ENCODE results near the gene POMP. TPM values are rescaled to one million over a fixed set of nuclear protein-coding genes. Genes with fewer than 3 reads are reported as not detected.

POMP gene
- total RNA-seq, 2 donors from 2014 or later: 10.6 to 39.9 TPM

DNA sequence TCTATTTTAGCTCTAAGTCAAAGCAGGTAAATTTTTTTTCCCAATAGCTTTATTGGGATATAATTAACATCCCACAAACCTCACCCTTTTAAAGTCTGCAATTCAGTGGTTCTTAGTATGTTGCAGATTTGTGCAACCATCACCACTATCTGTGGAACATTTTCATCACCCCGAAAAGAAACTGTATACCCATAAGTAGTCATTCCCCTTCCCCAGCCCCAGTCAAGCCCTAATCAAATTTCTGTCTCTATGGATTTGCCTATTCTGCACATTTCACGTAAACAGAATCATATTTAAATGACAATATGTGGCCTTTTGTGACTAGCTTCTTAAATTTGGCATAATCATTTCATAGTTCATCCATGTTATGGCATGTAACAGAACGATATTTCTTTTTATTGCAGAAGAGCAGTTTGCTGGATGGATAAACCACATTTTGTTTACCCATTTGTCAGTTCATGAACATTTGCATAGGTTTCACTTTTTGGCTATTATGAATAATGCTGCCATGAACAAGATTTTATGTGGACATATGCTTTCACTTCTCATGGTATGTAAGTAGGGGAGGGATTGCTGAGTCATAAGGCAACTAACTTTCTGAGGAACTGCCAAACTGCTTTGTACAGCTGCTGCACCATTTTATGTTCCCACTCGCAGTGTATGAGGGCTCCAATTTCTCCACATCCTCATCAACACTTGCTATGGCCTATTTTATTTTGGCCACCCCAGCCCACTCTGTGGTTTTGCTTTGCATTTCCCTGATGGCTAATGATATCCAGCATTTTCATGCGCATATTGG, 48.9 kb downstream of the POMP start:
- no peak overlapping the region for H3K4me3 ChIP-seq
- H3K9me3 ChIP-seq: no peaks in the 10 kb centered on the region
- no peaks in the 10 kb centered on the region for H3K36me3 ChIP-seq (replicated peaks in 1 of 2; ENCODE audit: insufficient read depth in 1 of 2, low read depth in 2 of 2)
- intact Hi-C loops (cut with DNase I): no loop called here
- H3K27me3 ChIP-seq: no peaks in the 10 kb centered on the region
- peak in 3 of 4 donors; percentile 41 to 52 (median 49) for DNase-seq
- no peak overlapping the region for H3K27ac ChIP-seq
- ATAC-seq: peak; percentile 68
- no peaks in the 10 kb centered on the region for H3K4me1 ChIP-seq
- TF ChIP-seq POLR2A (IDR thresholded peaks at IDR 0.05): no peak
- TF ChIP-seq CTCF (IDR thresholded peaks at IDR 0.05): no peak
- WGBS, 2 donors: 77 to 82% methylated on average over 5 of the region's 5 CpGs

DNA sequence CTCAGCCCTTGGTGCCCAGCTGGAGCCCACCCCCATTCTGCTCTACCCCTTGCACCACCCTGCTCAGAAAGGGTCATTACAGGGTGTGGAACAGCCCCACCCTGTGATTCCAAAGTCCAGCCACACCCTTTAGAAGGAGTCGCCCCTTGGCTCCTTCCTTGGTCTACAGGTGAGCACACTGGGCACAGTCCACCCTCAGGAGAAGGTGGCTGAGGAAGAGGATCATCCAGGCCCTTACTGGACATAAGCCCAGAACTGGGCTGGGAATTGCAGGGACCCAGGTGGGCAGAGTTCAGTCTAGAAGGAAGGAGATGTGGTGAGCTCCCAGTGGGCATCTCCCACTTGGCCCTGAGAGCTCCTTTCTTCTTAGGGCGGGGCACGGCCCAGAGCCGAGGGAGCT, 51.2 kb downstream of the POMP start:
- no peak overlapping the region for H3K27ac ChIP-seq
- H3K4me1 ChIP-seq: no peaks in the 10 kb centered on the region
- no peaks in the 10 kb centered on the region for H3K27me3 ChIP-seq
- no peaks in the 10 kb centered on the region for H3K36me3 ChIP-seq (replicated peaks in 1 of 2; ENCODE audit: insufficient read depth in 1 of 2, low read depth in 2 of 2)
- no peak overlapping the region for H3K4me3 ChIP-seq
- intact Hi-C loops (cut with DNase I): no loop called here
- no peak for TF ChIP-seq CTCF (IDR thresholded peaks at IDR 0.05)
- TF ChIP-seq POLR2A (IDR thresholded peaks at IDR 0.05): no peak
- DNase-seq (no peak), ATAC-seq (no peak)
- WGBS, 2 donors: 81 to 87% methylated on average over 4 of the region's 4 CpGs
- H3K9me3 ChIP-seq: no peaks in the 10 kb centered on the region

DNA sequence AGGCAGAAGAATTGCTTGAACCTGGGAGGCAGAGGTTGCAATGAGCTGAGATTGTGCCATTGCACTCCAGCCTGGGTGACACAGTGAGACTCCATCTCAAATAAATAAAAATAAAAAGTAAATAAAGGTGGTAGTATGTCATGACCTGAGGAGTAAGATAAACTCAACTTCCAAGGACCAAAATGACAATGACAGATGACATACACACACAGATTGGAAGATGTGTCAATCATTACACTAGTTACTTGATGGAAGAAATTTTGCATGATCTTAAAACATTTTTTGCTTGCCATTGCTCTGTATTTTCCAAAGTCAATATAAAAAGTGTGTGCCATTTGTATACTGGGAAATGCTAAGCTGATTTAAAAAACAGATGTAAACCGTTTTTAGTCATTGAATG, 55.7 kb downstream of the POMP start:
- WGBS, 2 donors: 81 to 90% methylated on average over 1 of the region's 1 CpG
- no peaks in the 10 kb centered on the region for H3K36me3 ChIP-seq (replicated peaks in 1 of 2; ENCODE audit: insufficient read depth in 1 of 2, low read depth in 2 of 2)
- no peaks in the 10 kb centered on the region for H3K27me3 ChIP-seq
- intact Hi-C loops (cut with DNase I): no loop called here
- H3K4me3 ChIP-seq: no peak overlapping the region
- no peaks in the 10 kb centered on the region for H3K9me3 ChIP-seq
- no peak overlapping the region for H3K27ac ChIP-seq
- peaks cover 18% of the 10 kb centered on the region for H3K4me1 ChIP-seq
- TF ChIP-seq CTCF (IDR thresholded peaks at IDR 0.05): no peak
- DNase-seq (no peak), ATAC-seq (no peak)

DNA sequence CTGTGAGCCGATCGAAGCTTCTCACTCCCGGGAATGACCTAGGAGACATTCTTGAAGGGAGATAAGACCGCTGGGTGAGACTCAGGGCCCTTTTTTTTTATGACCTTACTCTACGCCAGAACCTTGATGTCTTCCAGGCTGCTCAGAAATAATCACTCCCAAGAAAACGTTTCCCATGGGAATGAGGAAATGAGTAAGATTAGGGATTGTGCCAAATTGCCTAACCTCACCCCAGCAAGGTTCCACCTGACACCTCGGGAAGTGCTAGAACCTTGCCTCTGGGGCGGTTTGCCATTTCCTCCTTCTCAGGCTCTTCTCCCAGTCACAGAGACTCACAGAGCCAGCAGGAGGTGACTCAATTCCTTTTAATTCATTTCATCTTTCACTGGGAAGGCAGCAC, 57.6 kb downstream of the POMP start:
- Histone ChIP-seq H3K27ac (peak overlapping the region in 3 of 4 donors; percentile 24 to 61 (median 46)), H3K9me3 (no peaks in the 10 kb centered on the region), H3K36me3 (replicated peaks in 1 of 2; ENCODE audit: insufficient read depth in 1 of 2, low read depth in 2 of 2) (no peaks in the 10 kb centered on the region), H3K4me3 (no peak overlapping the region), H3K4me1 (peaks cover 18% of the 10 kb centered on the region), H3K27me3 (no peaks in the 10 kb centered on the region)
- peak in 1 of 3 donors; percentile 16 for TF ChIP-seq POLR2A (IDR thresholded peaks at IDR 0.05)
- TF ChIP-seq CTCF (IDR thresholded peaks at IDR 0.05): no peak
- peak; percentile 12 for ATAC-seq
- intact Hi-C loops (cut with DNase I): no loop called here
- DNase-seq: peak; percentile 54 to 66 (median 58)
- 8 to 16% methylated on average over 8 of the region's 8 CpGs for WGBS, 2 donors

GRCh38 chr13:28717170-28717569, 58.2 kb downstream of the POMP start:
- H3K4me3 ChIP-seq: no peak overlapping the region
- ATAC-seq (no peak), DNase-seq (no peak)
- no peaks in the 10 kb centered on the region for H3K36me3 ChIP-seq (replicated peaks in 1 of 2; ENCODE audit: insufficient read depth in 1 of 2, low read depth in 2 of 2)
- peaks cover 18% of the 10 kb centered on the region for H3K4me1 ChIP-seq
- no peak for TF ChIP-seq POLR2A (IDR thresholded peaks at IDR 0.05)
- no peak for TF ChIP-seq CTCF (IDR thresholded peaks at IDR 0.05)
- no peaks in the 10 kb centered on the region for H3K9me3 ChIP-seq
- intact Hi-C loops (cut with DNase I): no loop called here
- H3K27me3 ChIP-seq: no peaks in the 10 kb centered on the region
- peak overlapping the region in 3 of 4 donors; percentile 24 to 61 (median 46) for H3K27ac ChIP-seq
- WGBS, 2 donors: 56 to 76% methylated on average over 3 of the region's 3 CpGs

Measured in body of pancreas (tissue), 4 donors.